ENCODE results near the gene ATP5PD. TPM values are rescaled to one million over a fixed set of nuclear protein-coding genes. Genes with fewer than 3 reads are reported as not detected.

ATP5PD gene
- total RNA-seq, 1 experiment from 2014 or later, result 362 TPM

- Mint-ChIP-seq H3K4me3 (ENCODE audit: unreplicated experiment) (no peak overlapping the region), H3K4me1 (ENCODE audit: insufficient read depth, unreplicated experiment) (no peaks in the 10 kb centered on the region), H3K9me3 (ENCODE audit: unreplicated experiment) (no peaks in the 10 kb centered on the region), H3K27me3 (ENCODE audit: insufficient read depth, unreplicated experiment) (no peaks in the 10 kb centered on the region), H3K36me3 (ENCODE audit: insufficient read depth, unreplicated experiment) (peaks cover 67% of the 10 kb centered on the region), H3K27ac (ENCODE audit: low read depth, unreplicated experiment) (no peak overlapping the region)
- no peak for TF ChIP-seq CTCF (IDR thresholded peaks at IDR 0.05; ENCODE audit: unreplicated experiment)
- CTCF ChIA-PET, result interaction anchor here (0.6 to 1.5 kb wide), 4 partner anchors 32 to 84 kb away, joined by 3 to 5 read pairs (median 4); no protein-coding TSS in a partner anchor
- no peak for DNase-seq (ENCODE audit: unreplicated experiment)
- POLR2A ChIA-PET, result interaction anchor here (0.6 to 1.9 kb wide), 7 partner anchors 8 to 164 kb away, joined by 3 to 4 read pairs (median 3); partner anchors contain the start of gene NUP85
- intact Hi-C loops (cut with micrococcal nuclease), result no loop called here
- no TSS peak for BruUV-seq (replicated peaks)
These were observed 5.0 kb downstream of the ATP5PD start for GRCh38 chr17:75041656-75042280.

- peaks cover 76% of the 10 kb centered on the region for H3K36me3 Mint-ChIP-seq (ENCODE audit: insufficient read depth, unreplicated experiment)
- intact Hi-C loops (cut with micrococcal nuclease), result no loop called here
- POLR2A ChIA-PET, result interaction anchor here (0.9 to 2.1 kb wide), 5 partner anchors 7 to 56 kb away, joined by 3 to 9 read pairs (median 3); partner anchors contain the start of genes ATP5PD, KCTD2 and MRPL58
These were observed 7.5 kb downstream of the ATP5PD start for GRCh38 chr17:75039238-75039637.

GRCh38 chr17:75036643-75037268, 10.0 kb downstream of the ATP5PD start:
- Mint-ChIP-seq H3K36me3 (ENCODE audit: insufficient read depth, unreplicated experiment) (peaks cover 80% of the 10 kb centered on the region), H3K27me3 (ENCODE audit: insufficient read depth, unreplicated experiment) (no peaks in the 10 kb centered on the region), H3K9me3 (ENCODE audit: unreplicated experiment) (no peaks in the 10 kb centered on the region), H3K4me3 (ENCODE audit: unreplicated experiment) (no peak overlapping the region), H3K27ac (ENCODE audit: low read depth, unreplicated experiment) (no peak overlapping the region), H3K4me1 (ENCODE audit: insufficient read depth, unreplicated experiment) (peaks cover 12% of the 10 kb centered on the region)
- BruUV-seq (replicated peaks), result no TSS peak
- DNase-seq (ENCODE audit: unreplicated experiment), result no peak
- TF ChIP-seq CTCF (IDR thresholded peaks at IDR 0.05; ENCODE audit: unreplicated experiment), result no peak
- CTCF ChIA-PET, result interaction anchor here (0.6 kb wide), 1 partner anchor 32 kb away, joined by 3 read pairs; no protein-coding TSS in a partner anchor
- POLR2A ChIA-PET, result interaction anchor here (0.9 to 3.6 kb wide), 5 partner anchors 11 to 165 kb away, joined by 3 to 63 read pairs (median 14); partner anchors contain the start of genes ATP5PD, CDR2L and KCTD2
- intact Hi-C loops (cut with micrococcal nuclease), result no loop called here

More at GRCh38 chr17:75039238-75039637, 7.5 kb downstream of the ATP5PD start:
- DNase-seq (ENCODE audit: unreplicated experiment), result no peak
- CTCF ChIA-PET, result interaction anchor here (0.7 kb wide), 1 partner anchor 26 kb away, joined by 3 read pairs; no protein-coding TSS in a partner anchor
- BruUV-seq (replicated peaks), result no TSS peak
- Mint-ChIP-seq H3K9me3 (ENCODE audit: unreplicated experiment) (no peaks in the 10 kb centered on the region), H3K4me3 (ENCODE audit: unreplicated experiment) (no peak overlapping the region), H3K27ac (ENCODE audit: low read depth, unreplicated experiment) (no peak overlapping the region), H3K27me3 (ENCODE audit: insufficient read depth, unreplicated experiment) (no peaks in the 10 kb centered on the region), H3K4me1 (ENCODE audit: insufficient read depth, unreplicated experiment) (no peaks in the 10 kb centered on the region)
- TF ChIP-seq CTCF (IDR thresholded peaks at IDR 0.05; ENCODE audit: unreplicated experiment), result no peak

All from MCF 10A (cell line).